T47D (cell line): ENCODE data around the gene NANS.
"Not testable (repeated sequence)": the region's sequence is repeated elsewhere in the genome, so short reads cannot be mapped to it uniquely, and the experiment has no call there.

Source experiments
- DNase-seq, 2 experiments: peaks; one replicate each; pipeline versions ENCODE4 v3.0.0 to v3.0.0-alpha.2; 2011 to 2012; ENCODE audit warnings: low read depth in 1 of 2, low spot score in 1 of 2
- JUND ChIP-seq: IDR thresholded peaks from 2 replicates; pipeline ENCODE4 v1.6.1; 2012; ENCODE audit warnings: low read depth
- in situ Hi-C: cut with HindIII; loops from 2 replicates; pipeline ENCODE4 v1.10.0; 2016; ENCODE audit warnings: low sequenced_read_pairs, low pct_unique_long_range_greater_than_20kb

NANS gene

GRCh38 chr9:98074115-98074990 lies 17.8 kb downstream of the NANS start:
- in situ Hi-C loops = no loop called here
- DNase-seq = peak in 1 of 2 experiments; percentile 72
- no peak for TF ChIP-seq JUND

GRCh38 chr9:98075332-98075805 lies 18.8 kb downstream of the NANS start:
- no peak for TF ChIP-seq JUND
- in situ Hi-C loops = no loop called here
- peak; percentile 51 to 84 for DNase-seq

GRCh38 chr9:98076514-98076890 lies 20.0 kb downstream of the NANS start:
- DNase-seq, in situ Hi-C loops: not testable (repeated sequence)

- in situ Hi-C loops = no loop called here
- TF ChIP-seq JUND = no peak
- no peak for DNase-seq
Measured at GRCh38 chr9:98078895-98079294, 22.4 kb downstream of the NANS start.

GRCh38 chr9:98080326-98080725 lies 23.8 kb downstream of the NANS start:
- DNase-seq = no peak
- in situ Hi-C loops = no loop called here
- TF ChIP-seq JUND = no peak

- in situ Hi-C loops = no loop called here
- TF ChIP-seq JUND = no peak
- DNase-seq = no peak
Measured at GRCh38 chr9:98080780-98081179, 24.2 kb downstream of the NANS start.

- no peak for DNase-seq
- no peak for TF ChIP-seq JUND
- in situ Hi-C loops = no loop called here
Measured at GRCh38 chr9:98081477-98082219, 25.1 kb downstream of the NANS start.

- TF ChIP-seq JUND = no peak
- no peak for DNase-seq
- in situ Hi-C loops = no loop called here
Measured at GRCh38 chr9:98083061-98083501, 26.5 kb downstream of the NANS start.

GRCh38 chr9:98083566-98084183 lies 27.1 kb downstream of the NANS start:
- DNase-seq = no peak
- TF ChIP-seq JUND = no peak

GRCh38 chr9:98084396-98084795 lies 27.9 kb downstream of the NANS start:
- TF ChIP-seq JUND = no peak
- in situ Hi-C loops = no loop called here
- no peak for DNase-seq

More at GRCh38 chr9:98083566-98084183, 27.1 kb downstream of the NANS start:
- in situ Hi-C loops = no loop called here

GRCh38 chr9:98085058-98085457 lies 28.5 kb downstream of the NANS start:
- in situ Hi-C loops = no loop called here
- no peak for TF ChIP-seq JUND
- DNase-seq = no peak

GRCh38 chr9:98085944-98086343 lies 29.4 kb downstream of the NANS start:
- in situ Hi-C loops = no loop called here
- TF ChIP-seq JUND = no peak
- DNase-seq = no peak

- no peak for DNase-seq
- TF ChIP-seq JUND = no peak
- in situ Hi-C loops = no loop called here
Measured at GRCh38 chr9:98086461-98086860, 29.9 kb downstream of the NANS start.
